Left lung (tissue), 10 donors: Measurements from ENCODE around the gene RBM20. TPM values are rescaled to one million over a fixed set of nuclear protein-coding genes. Genes with fewer than 3 reads are reported as not detected.
A peak's percentile ranks its signal among the peaks of the same experiment; 100 is the strongest.

Source experiments
- ATAC-seq: fragments of 200-7000 bp; cut with Tn5 transposase; one replicate; pipeline ENCODE4 v1.9.1; 2020; ENCODE audit warnings: moderate library complexity
- DNase-seq, 4 donors: peaks; one replicate each; pipeline ENCODE4 v3.0.0-alpha.2; 2013 to 2020
- H3K27ac ChIP-seq, 2 donors: fragments of 200-600 bp; sonication (generic) in 1 of 2; one replicate each; pipeline versions ENCODE4 v1.5.0 to v1.8.0; 2020 to 2021
- H3K27me3 ChIP-seq, 2 donors: fragments of 200-600 bp; sonication (generic) in 1 of 2; one replicate each; pipeline versions ENCODE4 v1.5.0 to v1.8.0; 2020 to 2021
- H3K36me3 ChIP-seq, 2 donors: fragments of 200-600 bp; sonication (generic) in 1 of 2; one replicate each; pipeline versions ENCODE4 v1.5.0 to v1.8.0; 2020 to 2021
- H3K4me1 ChIP-seq, 2 donors: fragments of 200-600 bp; one replicate each; pipeline ENCODE4 v1.8.0; 2021
- H3K4me3 ChIP-seq, 2 donors: fragments of 200-600 bp; sonication (generic) in 1 of 2; one replicate each; pipeline versions ENCODE4 v1.5.0 to v1.8.0; 2020 to 2021; ENCODE audit warnings: mild to moderate bottlenecking in 1 of 2
- H3K9me3 ChIP-seq, 2 donors: fragments of 200-600 bp; sonication (generic) in 1 of 2; one replicate each; pipeline versions ENCODE4 v1.5.0 to v1.8.0; 2020 to 2021
- CTCF ChIP-seq, 2 donors: fragments of 200-600 bp; sonication (generic) in 1 of 2; IDR thresholded peaks; one replicate each; pipeline versions ENCODE4 v1.5.0 to v1.8.0; 2021; ENCODE audit warnings: antibody characterized with exemption in 2 of 2
- intact Hi-C, 2 donors: fragments of 100-400 bp; cut with DNase I; formaldehyde crosslinking; loops; one replicate each; pipeline versions ENCODE4 v1.11.2 to v1.14.2; 2022
- polyA plus RNA-seq, 6 donors: library from polyadenylated mRNA; unstranded; fragments of 120-200 nt; gene quantifications; one replicate each; pipeline ENCODE4 v1.2.1, GENCODE V29; 2013; ENCODE audit not compliant: insufficient read length in 6 of 6
- total RNA-seq, 2 donors: library from RNA; stranded (reverse); fragmentation: NEBNext Ultra II Directional; extraction: Animal tissue kit (Norgen Biotek cat#: 25700); gene quantifications; one replicate each; pipeline ENCODE4 v1.2.1, GENCODE V29; 2021
- donor health status: DM: no; HTN: yes; CAD: no.
- donor health status: DM: no; HTN: no; CAD: no.

RBM20 gene
- total and polyA plus RNA-seq, 8 donors = 0.55 to 1.8 (median 1.1) TPM

DNA sequence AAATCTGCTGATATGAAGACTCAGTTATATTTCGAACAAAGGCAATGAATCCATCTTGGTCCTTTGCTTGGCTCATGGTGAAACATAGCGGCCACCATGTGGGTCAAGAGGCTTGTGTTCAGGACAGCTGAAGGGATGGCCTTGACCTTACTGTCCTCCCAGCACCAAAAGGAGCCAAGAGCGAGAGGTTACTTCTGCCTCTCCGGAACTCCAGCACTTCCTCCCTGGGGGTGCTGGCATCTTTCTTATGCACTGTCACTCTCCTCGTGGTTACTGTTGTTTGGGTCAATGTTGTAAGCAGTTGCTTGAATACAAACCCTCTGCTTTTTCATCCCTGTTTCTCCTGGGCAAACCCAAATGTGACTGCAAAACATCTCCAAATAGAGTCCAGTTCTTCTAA lies 100.6 kb downstream of the RBM20 start:
- no peak for ATAC-seq

DNA sequence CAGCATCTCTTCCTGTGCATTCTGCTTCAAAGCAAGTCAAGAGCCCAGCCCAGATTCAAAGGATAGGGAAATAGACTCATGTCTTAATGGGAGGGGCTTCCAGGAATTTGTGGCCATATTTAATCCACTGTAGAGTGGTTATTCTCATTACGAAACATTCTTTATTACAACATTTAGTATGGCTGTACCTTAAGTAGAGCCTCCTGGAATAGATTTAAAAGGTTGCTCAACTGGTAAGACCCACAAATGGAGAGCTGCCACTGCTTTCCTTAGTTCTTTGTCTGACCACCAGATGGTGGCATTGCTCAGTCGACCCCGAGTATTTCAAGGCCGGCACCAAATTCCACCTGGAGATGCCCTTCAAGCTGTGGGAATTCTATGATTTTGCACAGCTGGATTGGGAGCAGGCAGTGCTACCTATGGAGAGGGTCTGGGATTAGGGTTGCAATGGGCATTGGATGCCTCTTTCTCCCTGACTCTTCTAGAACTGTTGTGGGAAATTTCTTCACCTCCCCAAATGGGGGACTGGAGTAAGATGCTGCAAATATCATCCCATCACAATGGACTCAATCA lies 102.2 kb downstream of the RBM20 start:
- Histone ChIP-seq H3K27ac (no peak overlapping the region), H3K27me3 (peaks cover 0 to 5% of the 10 kb centered on the region in 2 donors), H3K4me1 (peaks cover 0 to 7% of the 10 kb centered on the region in 2 donors), H3K4me3 (no peak overlapping the region), H3K36me3 (no peaks in the 10 kb centered on the region), H3K9me3 (peaks cover 0 to 2% of the 10 kb centered on the region in 2 donors)
- TF ChIP-seq CTCF (IDR thresholded peaks at IDR 0.05) = peak; percentile 68 to 79
- intact Hi-C loops = loop anchor here in 1 of 2 donors (5.0 kb wide), 1 partner anchor 151 kb away; no protein-coding TSS in a partner anchor
- DNase-seq (peak in 3 of 4 donors; percentile 43 to 82 (median 57)), ATAC-seq (peak; percentile 97)

More for the DNA sequence above, 100.6 kb downstream of the RBM20 start:
- H3K27me3 ChIP-seq = peaks cover 0 to 11% of the 10 kb centered on the region in 2 donors
- H3K36me3 ChIP-seq = no peaks in the 10 kb centered on the region
- no peak overlapping the region for H3K27ac ChIP-seq
- H3K9me3 ChIP-seq = peaks cover 0 to 2% of the 10 kb centered on the region in 2 donors
- no peak for DNase-seq
- no peak for TF ChIP-seq CTCF (IDR thresholded peaks at IDR 0.05)
- H3K4me1 ChIP-seq = peaks cover 0 to 7% of the 10 kb centered on the region in 2 donors
- intact Hi-C loops = loop anchor here in 1 of 2 donors (5.0 kb wide), 1 partner anchor 153 kb away; no protein-coding TSS in a partner anchor
- no peak overlapping the region for H3K4me3 ChIP-seq

DNA sequence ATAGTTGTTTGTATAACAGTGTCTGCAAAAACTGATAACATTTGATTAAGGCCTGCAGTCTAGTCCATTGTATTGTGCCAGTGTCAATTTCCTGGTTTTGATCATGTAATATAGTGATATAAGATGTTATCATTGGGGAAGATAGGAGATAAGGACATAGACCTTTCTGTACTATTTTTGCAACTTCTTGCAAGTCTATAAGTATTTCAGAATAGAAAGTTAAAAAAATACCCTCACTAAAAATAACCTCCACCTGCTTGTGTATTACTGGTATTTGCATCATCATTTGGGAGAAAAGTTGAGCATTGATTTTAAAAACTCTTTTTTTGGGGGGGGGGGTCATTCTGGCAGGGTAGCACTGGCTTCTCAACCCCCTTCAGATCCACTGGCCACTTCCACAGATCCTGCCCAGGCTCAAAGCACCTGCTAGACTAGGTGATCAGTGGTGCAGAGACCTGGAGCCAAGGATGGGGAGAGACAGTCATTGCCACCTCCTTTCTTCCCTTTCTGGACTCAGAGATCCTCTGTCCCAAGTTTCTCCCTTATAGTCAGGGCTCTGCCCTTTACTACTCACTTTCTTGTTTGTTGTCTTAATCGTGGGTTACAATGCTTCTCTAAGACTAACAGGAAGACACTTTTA lies 103.0 kb downstream of the RBM20 start:
- DNase-seq = no peak
- H3K27me3 ChIP-seq = no peaks in the 10 kb centered on the region
- H3K27ac ChIP-seq = no peak overlapping the region
- no peak for TF ChIP-seq CTCF (IDR thresholded peaks at IDR 0.05)
- H3K9me3 ChIP-seq = peaks cover 0 to 2% of the 10 kb centered on the region in 2 donors
- intact Hi-C loops = loop anchor here in 1 of 2 donors (5.0 kb wide), 1 partner anchor 150 kb away; no protein-coding TSS in a partner anchor
- no peak for ATAC-seq
- no peaks in the 10 kb centered on the region for H3K36me3 ChIP-seq
- no peak overlapping the region for H3K4me3 ChIP-seq
- peaks cover 0 to 7% of the 10 kb centered on the region in 2 donors for H3K4me1 ChIP-seq

DNA sequence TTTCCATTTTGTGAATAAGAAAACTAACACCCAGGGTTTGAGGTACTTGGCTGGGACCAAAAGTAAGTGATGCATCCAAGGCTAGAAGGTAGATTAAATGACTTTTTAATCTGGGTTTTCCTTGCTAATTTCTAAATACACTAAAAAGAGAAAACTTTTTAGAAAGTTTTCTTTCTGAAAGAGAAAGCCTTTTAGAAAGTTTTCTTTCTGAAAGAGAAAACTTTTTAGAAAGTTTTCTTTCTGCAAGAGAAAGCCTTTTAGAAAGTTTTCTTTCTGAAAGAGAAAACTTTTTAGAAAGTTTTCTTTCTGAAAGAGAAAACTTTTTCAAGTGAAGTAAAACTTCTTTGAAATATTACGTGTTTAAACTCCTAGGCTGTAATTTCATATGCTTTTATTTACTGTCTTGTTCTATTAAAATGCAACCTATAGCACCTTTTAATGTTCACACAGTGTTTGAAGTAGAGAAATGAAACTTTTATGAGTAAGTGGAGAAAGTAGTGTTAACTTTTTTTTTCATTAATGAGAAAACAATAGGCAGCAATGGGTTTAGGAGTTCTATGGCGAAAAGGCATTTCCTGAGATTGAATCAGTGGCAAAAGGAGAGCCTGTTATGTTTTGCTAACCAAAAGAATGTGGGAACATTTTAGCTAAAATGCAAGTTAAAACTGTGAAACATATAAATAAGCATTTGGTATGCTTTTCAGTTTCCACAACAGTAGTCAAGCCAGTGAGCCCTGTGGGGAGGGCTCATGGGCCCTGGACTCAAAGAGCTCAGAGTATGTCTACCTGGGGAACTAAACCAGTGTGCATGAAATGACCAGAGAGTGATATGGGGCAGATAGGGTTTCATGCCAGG lies 103.7 kb downstream of the RBM20 start:
- no peak for DNase-seq
- no peak overlapping the region for H3K4me3 ChIP-seq
- intact Hi-C loops = loop anchor here in 1 of 2 donors (5.0 kb wide), 1 partner anchor 149 kb away; no protein-coding TSS in a partner anchor
- H3K9me3 ChIP-seq = peaks cover 0 to 2% of the 10 kb centered on the region in 2 donors
- H3K27me3 ChIP-seq = no peaks in the 10 kb centered on the region
- peaks cover 0 to 7% of the 10 kb centered on the region in 2 donors for H3K4me1 ChIP-seq
- no peak overlapping the region for H3K27ac ChIP-seq
- no peaks in the 10 kb centered on the region for H3K36me3 ChIP-seq
- ATAC-seq = no peak
- no peak for TF ChIP-seq CTCF (IDR thresholded peaks at IDR 0.05)
